ENCODE measurements around the gene CAPN15. TPM values are rescaled to one million over a fixed set of nuclear protein-coding genes. Genes with fewer than 3 reads are reported as not detected.

The CAPN15 gene
- total RNA-seq, 1 experiment from 2014 or later: 60.4 TPM

DNA sequence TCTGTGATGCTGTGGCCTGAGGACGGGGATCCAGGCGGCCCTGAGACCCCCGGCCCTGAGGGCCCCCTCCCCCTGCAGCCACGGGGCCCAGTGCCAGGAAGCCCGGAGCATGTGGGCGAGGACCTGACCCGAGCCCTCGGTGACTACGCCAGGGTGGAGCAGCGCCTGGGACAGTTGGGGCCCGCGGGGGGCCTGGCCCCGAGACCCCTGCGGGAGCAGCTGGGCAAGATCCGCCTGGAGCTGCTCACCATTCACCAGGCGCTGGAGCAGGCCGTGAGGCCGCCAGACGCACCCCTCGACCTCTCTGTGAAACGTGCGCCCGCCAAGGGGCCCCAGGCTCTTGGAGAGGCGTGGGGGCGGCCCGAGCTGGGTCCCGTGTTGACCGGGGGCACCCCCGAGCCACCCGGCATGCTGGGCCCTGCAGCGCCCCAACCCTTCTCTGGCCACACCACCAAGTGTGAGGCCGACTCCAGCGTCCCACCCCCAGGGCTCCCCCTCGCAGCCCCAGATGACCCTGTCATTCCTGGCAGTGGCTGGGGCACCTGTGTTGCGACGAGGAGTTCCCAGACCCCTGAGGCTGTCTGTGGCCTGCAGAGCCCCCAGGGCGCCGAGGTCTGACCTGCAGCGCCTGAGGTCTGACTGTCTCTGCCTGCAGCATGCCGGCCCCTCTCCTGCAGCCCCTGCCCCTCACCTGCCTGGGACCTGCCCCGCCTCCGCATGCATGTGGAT is 37.3 kb downstream of the CAPN15 start:
- ChIA-PET POLR2A (ENCODE audit: unreplicated experiment) (no interaction called here), CTCF (no interaction called here)
- Histone ChIP-seq H3K36me3 (ENCODE audit: low read depth, low read length) (no peaks in the 10 kb centered on the region), H3K27ac (ENCODE audit: low read length) (no peak overlapping the region), H4K20me1 (ENCODE audit: low read length) (no peaks in the 10 kb centered on the region), H3K9ac (ENCODE audit: low read length) (no peak overlapping the region), H2AFZ (ENCODE audit: low read length) (no peak overlapping the region), H3K4me3 (ENCODE audit: low read length) (no peak overlapping the region), H3K9me3 (ENCODE audit: low read length) (no peaks in the 10 kb centered on the region), H3K4me1 (ENCODE audit: insufficient read depth, low read length) (peaks cover 6% of the 10 kb centered on the region; the same call in 1 of the 2 replicates), H3F3A (ENCODE audit: low read length, unreplicated experiment) (no peaks in the 10 kb centered on the region), H3K27me3 (ENCODE audit: low read length) (peaks cover 5% of the 10 kb centered on the region; the same call in 1 of the 2 replicates), H3K4me2 (ENCODE audit: low read length) (no peak overlapping the region), H3K9me2 (replicated peaks; ENCODE audit: low read length) (no peaks in the 10 kb centered on the region), H3K79me2 (ENCODE audit: low read length) (no peaks in the 10 kb centered on the region)
- intact Hi-C loops (cut with micrococcal nuclease): no loop called here
- ATAC-seq (no peak), DNase-seq (no peak)
- TF ChIP-seq EZH2 (IDR thresholded peaks at IDR 0.05; ENCODE audit: low read length, unreplicated experiment) (no peak), EZH2phosphoT487 (IDR thresholded peaks at IDR 0.05; ENCODE audit: borderline replicate concordance, low read length) (no peak)
- TF ChIP-seq, protein P1, sequence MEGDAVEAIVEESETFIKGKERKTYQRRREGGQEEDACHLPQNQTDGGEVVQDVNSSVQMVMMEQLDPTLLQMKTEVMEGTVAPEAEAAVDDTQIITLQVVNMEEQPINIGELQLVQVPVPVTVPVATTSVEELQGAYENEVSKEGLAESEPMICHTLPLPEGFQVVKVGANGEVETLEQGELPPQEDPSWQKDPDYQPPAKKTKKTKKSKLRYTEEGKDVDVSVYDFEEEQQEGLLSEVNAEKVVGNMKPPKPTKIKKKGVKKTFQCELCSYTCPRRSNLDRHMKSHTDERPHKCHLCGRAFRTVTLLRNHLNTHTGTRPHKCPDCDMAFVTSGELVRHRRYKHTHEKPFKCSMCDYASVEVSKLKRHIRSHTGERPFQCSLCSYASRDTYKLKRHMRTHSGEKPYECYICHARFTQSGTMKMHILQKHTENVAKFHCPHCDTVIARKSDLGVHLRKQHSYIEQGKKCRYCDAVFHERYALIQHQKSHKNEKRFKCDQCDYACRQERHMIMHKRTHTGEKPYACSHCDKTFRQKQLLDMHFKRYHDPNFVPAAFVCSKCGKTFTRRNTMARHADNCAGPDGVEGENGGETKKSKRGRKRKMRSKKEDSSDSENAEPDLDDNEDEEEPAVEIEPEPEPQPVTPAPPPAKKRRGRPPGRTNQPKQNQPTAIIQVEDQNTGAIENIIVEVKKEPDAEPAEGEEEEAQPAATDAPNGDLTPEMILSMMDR (conservative IDR thresholded peaks at IDR 0.05; ENCODE audit: low read depth, low read length): no peak
- no TSS peak for BruUV-seq (replicated peaks)

DNA sequence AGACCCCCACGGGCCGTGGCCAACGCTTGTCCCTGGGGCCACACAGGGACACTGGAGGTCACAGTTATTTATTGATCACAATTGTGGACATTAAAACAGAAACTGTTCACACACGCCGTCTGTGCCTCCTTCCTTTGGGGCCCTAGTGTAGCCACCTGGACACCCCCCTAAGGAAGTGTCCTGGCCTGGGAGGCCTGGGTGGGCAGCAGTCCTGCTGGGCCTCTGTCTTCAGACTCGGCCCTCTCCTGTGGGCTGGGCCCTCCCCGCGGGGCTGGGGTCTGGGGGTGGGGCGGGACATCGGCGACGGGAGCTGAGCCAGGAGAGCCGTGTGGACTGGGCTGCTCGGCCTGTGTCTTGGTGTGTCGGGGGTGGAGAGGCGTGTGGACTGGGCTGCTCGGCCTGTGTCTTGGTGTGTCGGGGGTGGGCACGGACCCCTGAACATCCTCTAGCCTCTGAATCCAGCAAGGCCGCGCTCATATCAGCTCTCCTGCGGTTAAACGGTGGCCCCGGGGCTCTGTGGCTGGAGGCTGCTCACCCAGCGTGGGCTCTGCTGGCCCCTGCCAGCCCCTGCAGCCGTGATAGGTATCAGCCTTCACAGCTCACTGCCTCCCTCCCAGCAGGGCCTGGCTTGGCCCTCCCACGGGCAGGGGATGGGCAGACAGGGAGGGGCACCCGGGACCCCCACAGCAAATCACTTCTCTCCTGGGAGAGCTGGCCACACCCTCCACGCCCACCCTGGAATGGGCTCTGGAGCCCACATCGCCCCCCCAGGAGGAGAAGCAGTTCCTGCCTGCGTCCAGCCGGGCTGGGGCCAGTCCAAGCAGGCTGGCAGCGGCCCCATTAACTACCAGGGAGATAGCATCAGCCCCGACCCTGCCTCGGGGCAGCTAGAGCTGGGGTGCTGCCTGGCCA is 38.2 kb downstream of the CAPN15 start:
- Histone ChIP-seq H3K79me2 (ENCODE audit: low read length) (peaks cover 7% of the 10 kb centered on the region), H3K9me3 (ENCODE audit: low read length) (no peaks in the 10 kb centered on the region), H3K4me1 (ENCODE audit: insufficient read depth, low read length) (peaks cover 6% of the 10 kb centered on the region; the same call in 1 of the 2 replicates), H3K27ac (ENCODE audit: low read length) (no peak overlapping the region), H3K36me3 (ENCODE audit: low read depth, low read length) (no peaks in the 10 kb centered on the region), H4K20me1 (ENCODE audit: low read length) (no peaks in the 10 kb centered on the region), H2AFZ (ENCODE audit: low read length) (no peak overlapping the region), H3K27me3 (ENCODE audit: low read length) (peaks cover 5% of the 10 kb centered on the region; the same call in 1 of the 2 replicates), H3K4me2 (ENCODE audit: low read length) (no peak overlapping the region), H3K9ac (ENCODE audit: low read length) (no peak overlapping the region), H3K4me3 (ENCODE audit: low read length) (no peak overlapping the region), H3K9me2 (replicated peaks; ENCODE audit: low read length) (no peaks in the 10 kb centered on the region), H3F3A (ENCODE audit: low read length, unreplicated experiment) (no peaks in the 10 kb centered on the region)
- intact Hi-C loops (cut with micrococcal nuclease): no loop called here
- CTCF ChIA-PET: no interaction called here
- DNase-seq: no peak
- BruUV-seq (replicated peaks): no TSS peak
- TF ChIP-seq EZH2phosphoT487 (IDR thresholded peaks at IDR 0.05; ENCODE audit: borderline replicate concordance, low read length) (no peak), EZH2 (IDR thresholded peaks at IDR 0.05; ENCODE audit: low read length, unreplicated experiment) (no peak)
- TF ChIP-seq, protein P1 (conservative IDR thresholded peaks at IDR 0.05; ENCODE audit: low read depth, low read length): no peak
- no peak for ATAC-seq
- POLR2A ChIA-PET (ENCODE audit: unreplicated experiment): no interaction called here

All from PC-3 (cell line).